Fibroblast of lung (primary cell): ENCODE measurements around the gene RUNX2.

ENCODE experiments used
- EZH2 ChIP-seq: IDR thresholded peaks from 2 replicates; pipeline ENCODE4 v1.5.1; 2012; ENCODE audit warnings: low read length, control low read depth, mild to moderate bottlenecking; ENCODE audit errors: missing control alignments
- TF ChIP-seq, protein P1 (sequence below), 2 donors: IDR thresholded peaks in 1 of 2; conservative IDR thresholded peaks in 1 of 2; 1 replicate in 1 of 2; 2 replicates in 1 of 2; pipeline ENCODE4 v1.5.1; 2011 to 2012; ENCODE audit warnings: low read length in 2 of 2, control low read depth in 1 of 2, inconsistent platforms in 1 of 2, low read depth in 1 of 2, mild to moderate bottlenecking in 1 of 2

DNA sequence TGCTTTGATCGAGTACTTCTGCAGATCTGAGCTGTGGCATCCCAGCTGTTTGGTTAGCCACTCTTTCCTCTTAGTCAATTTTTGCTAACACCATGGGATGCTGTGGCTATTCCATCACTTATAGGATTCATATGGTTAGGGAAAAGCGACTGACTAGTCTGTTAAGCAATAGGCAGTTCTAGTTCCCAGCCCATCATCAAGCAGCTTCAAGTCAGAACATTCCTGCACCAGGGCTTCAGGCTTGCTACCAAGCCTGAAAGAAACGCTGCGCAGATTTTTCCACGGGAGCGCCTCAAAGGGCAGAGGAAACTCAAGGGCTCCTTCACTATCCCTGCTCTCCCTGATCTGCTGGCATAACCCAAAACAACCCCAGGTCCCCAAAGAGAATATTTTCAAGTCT lies 209.4 kb downstream of the RUNX2 start:
- TF ChIP-seq, protein P1, sequence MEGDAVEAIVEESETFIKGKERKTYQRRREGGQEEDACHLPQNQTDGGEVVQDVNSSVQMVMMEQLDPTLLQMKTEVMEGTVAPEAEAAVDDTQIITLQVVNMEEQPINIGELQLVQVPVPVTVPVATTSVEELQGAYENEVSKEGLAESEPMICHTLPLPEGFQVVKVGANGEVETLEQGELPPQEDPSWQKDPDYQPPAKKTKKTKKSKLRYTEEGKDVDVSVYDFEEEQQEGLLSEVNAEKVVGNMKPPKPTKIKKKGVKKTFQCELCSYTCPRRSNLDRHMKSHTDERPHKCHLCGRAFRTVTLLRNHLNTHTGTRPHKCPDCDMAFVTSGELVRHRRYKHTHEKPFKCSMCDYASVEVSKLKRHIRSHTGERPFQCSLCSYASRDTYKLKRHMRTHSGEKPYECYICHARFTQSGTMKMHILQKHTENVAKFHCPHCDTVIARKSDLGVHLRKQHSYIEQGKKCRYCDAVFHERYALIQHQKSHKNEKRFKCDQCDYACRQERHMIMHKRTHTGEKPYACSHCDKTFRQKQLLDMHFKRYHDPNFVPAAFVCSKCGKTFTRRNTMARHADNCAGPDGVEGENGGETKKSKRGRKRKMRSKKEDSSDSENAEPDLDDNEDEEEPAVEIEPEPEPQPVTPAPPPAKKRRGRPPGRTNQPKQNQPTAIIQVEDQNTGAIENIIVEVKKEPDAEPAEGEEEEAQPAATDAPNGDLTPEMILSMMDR (conservative IDR thresholded peaks at IDR 0.05 in 1 of 2, IDR thresholded peaks at IDR 0.05 in 1 of 2; ENCODE audit: low read depth in 1 of 2, low read length in 2 of 2), result no peak
- no peak for TF ChIP-seq EZH2
